ENCODE data around the gene PPM1F.
A peak's percentile ranks its signal among the peaks of the same experiment; 100 is the strongest.
"Not testable (repeated sequence)": the region's sequence is repeated elsewhere in the genome, so short reads cannot be mapped to it uniquely, and the experiment has no call there.

Gene PPM1F

GRCh38 chr22:21876486-21877176 lies 76.0 kb downstream of the PPM1F start:
- no peak overlapping the region for H3K27ac ChIP-seq
- TF ChIP-seq, protein P1, sequence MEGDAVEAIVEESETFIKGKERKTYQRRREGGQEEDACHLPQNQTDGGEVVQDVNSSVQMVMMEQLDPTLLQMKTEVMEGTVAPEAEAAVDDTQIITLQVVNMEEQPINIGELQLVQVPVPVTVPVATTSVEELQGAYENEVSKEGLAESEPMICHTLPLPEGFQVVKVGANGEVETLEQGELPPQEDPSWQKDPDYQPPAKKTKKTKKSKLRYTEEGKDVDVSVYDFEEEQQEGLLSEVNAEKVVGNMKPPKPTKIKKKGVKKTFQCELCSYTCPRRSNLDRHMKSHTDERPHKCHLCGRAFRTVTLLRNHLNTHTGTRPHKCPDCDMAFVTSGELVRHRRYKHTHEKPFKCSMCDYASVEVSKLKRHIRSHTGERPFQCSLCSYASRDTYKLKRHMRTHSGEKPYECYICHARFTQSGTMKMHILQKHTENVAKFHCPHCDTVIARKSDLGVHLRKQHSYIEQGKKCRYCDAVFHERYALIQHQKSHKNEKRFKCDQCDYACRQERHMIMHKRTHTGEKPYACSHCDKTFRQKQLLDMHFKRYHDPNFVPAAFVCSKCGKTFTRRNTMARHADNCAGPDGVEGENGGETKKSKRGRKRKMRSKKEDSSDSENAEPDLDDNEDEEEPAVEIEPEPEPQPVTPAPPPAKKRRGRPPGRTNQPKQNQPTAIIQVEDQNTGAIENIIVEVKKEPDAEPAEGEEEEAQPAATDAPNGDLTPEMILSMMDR (conservative IDR thresholded peaks at IDR 0.05; ENCODE audit: low read depth, low read length) = no peak
- 0 out of 2 replicates have a peak overlapping the region, but pooled peaks have one; percentile 6 for H2AFZ ChIP-seq (ENCODE audit: low read depth)
- H3K36me3 ChIP-seq (ENCODE audit: insufficient read depth) = no peaks in the 10 kb centered on the region
- H3K4me1 ChIP-seq (ENCODE audit: low read depth, poor library complexity, severe bottlenecking) = peaks cover 7% of the 10 kb centered on the region
- no peak overlapping the region for H3K4me2 ChIP-seq
- H3K9ac ChIP-seq = no peak overlapping the region
- H4K20me1 ChIP-seq (ENCODE audit: insufficient read depth) = no peaks in the 10 kb centered on the region
- no peaks in the 10 kb centered on the region for H3K27me3 ChIP-seq (ENCODE audit: insufficient read depth, low read depth)
- no peak overlapping the region for H3K4me3 ChIP-seq (IDR thresholded peaks at IDR 0.05; ENCODE audit: insufficient read depth, low read depth, low read length)
- H3K79me2 ChIP-seq (ENCODE audit: insufficient read depth, low read depth) = no peaks in the 10 kb centered on the region

- H3K4me1 ChIP-seq (ENCODE audit: low read depth, poor library complexity, severe bottlenecking); H3K27me3 ChIP-seq (ENCODE audit: insufficient read depth, low read depth); H3K79me2 ChIP-seq (ENCODE audit: insufficient read depth, low read depth): not testable (repeated sequence)
Observed at GRCh38 chr22:21874953-21875352, 77.7 kb downstream of the PPM1F start.

GRCh38 chr22:21873619-21874018 lies 79.0 kb downstream of the PPM1F start:
- Histone ChIP-seq H3K27ac (no peak overlapping the region), H3K4me3 (IDR thresholded peaks at IDR 0.05; ENCODE audit: insufficient read depth, low read depth, low read length) (no peak overlapping the region), H4K20me1 (ENCODE audit: insufficient read depth) (no peaks in the 10 kb centered on the region), H3K9ac (no peak overlapping the region), H3K36me3 (ENCODE audit: insufficient read depth) (no peaks in the 10 kb centered on the region), H3K4me2 (no peak overlapping the region), H3K79me2 (ENCODE audit: insufficient read depth, low read depth) (no peaks in the 10 kb centered on the region), H3K4me1 (ENCODE audit: low read depth, poor library complexity, severe bottlenecking) (peaks cover 11% of the 10 kb centered on the region), H3K27me3 (ENCODE audit: insufficient read depth, low read depth) (no peaks in the 10 kb centered on the region), H2AFZ (ENCODE audit: low read depth) (no peak overlapping the region)
- TF ChIP-seq, protein P1 (conservative IDR thresholded peaks at IDR 0.05; ENCODE audit: low read depth, low read length) = no peak

More at GRCh38 chr22:21874953-21875352, 77.7 kb downstream of the PPM1F start:
- not testable (repeated sequence) for H3K36me3 ChIP-seq (ENCODE audit: insufficient read depth); H2AFZ ChIP-seq (ENCODE audit: low read depth); H3K4me2 ChIP-seq; H3K27ac ChIP-seq; H3K4me3 ChIP-seq (IDR thresholded peaks at IDR 0.05; ENCODE audit: insufficient read depth, low read depth, low read length); H4K20me1 ChIP-seq (ENCODE audit: insufficient read depth); H3K9ac ChIP-seq

DNA sequence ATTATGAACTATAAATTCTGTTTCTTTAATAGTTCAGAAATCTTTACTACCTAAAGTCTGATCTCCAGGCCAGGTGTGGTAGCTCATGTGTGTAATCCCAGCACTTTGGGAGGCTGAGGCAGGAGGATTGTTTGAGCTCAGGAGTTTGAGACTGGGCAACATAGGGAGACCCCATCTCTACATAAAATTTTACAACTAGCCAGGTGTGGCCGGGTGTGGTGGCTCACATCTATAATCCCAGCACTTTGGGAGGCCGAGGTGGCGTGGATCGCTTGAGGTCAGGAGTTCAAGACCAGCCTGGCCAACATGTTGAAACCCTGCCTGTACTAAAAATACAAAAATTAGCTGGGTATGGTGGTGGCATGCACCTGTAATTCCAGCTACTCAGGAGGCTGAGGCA lies 79.9 kb downstream of the PPM1F start:
- H3K4me2 ChIP-seq; H3K9ac ChIP-seq; H2AFZ ChIP-seq (ENCODE audit: low read depth); H3K27me3 ChIP-seq (ENCODE audit: insufficient read depth, low read depth); H3K27ac ChIP-seq; H3K4me3 ChIP-seq (IDR thresholded peaks at IDR 0.05; ENCODE audit: insufficient read depth, low read depth, low read length); H3K79me2 ChIP-seq (ENCODE audit: insufficient read depth, low read depth); H4K20me1 ChIP-seq (ENCODE audit: insufficient read depth); H3K36me3 ChIP-seq (ENCODE audit: insufficient read depth): not testable (repeated sequence)
- H3K4me1 ChIP-seq (ENCODE audit: low read depth, poor library complexity, severe bottlenecking) = peaks cover 18% of the 10 kb centered on the region
